Activated naive CD8-positive, alpha-beta T cell treated with anti-CD3 and anti-CD28 coated beads, Interleukin-2, amount 50 U/mL, for 16 hours (primary cell): ENCODE measurements around the gene AGAP3.

Source experiments
- DNase-seq: peaks from one replicate; pipeline ENCODE4 v3.0.0-alpha.2; 2020; ENCODE audit warnings: low read depth, low spot score

Gene AGAP3

GRCh38 chr7:151087245-151088018 lies 1.2 kb downstream of the AGAP3 start:
- no peak for DNase-seq

GRCh38 chr7:151088019-151088855 lies 2.0 kb downstream of the AGAP3 start:
- DNase-seq, result no peak

- no peak for DNase-seq
These were observed 2.8 kb downstream of the AGAP3 start for GRCh38 chr7:151088856-151089699.

- DNase-seq, result no peak
These were observed 3.8 kb downstream of the AGAP3 start for GRCh38 chr7:151089893-151090730.

- no peak for DNase-seq
These were observed 4.7 kb downstream of the AGAP3 start for GRCh38 chr7:151091003-151091402.

- no peak for DNase-seq
These were observed 5.2 kb downstream of the AGAP3 start for GRCh38 chr7:151091431-151091830.

- no peak for DNase-seq
These were observed 5.7 kb downstream of the AGAP3 start for GRCh38 chr7:151091988-151092387.

GRCh38 chr7:151093748-151094147 lies 7.5 kb downstream of the AGAP3 start:
- no peak for DNase-seq

- DNase-seq, result no peak
These were observed 8.4 kb downstream of the AGAP3 start for GRCh38 chr7:151094675-151095074.

GRCh38 chr7:151095123-151095797 lies 9.0 kb downstream of the AGAP3 start:
- no peak for DNase-seq

- no peak for DNase-seq
These were observed 9.7 kb downstream of the AGAP3 start for GRCh38 chr7:151095828-151096475.

GRCh38 chr7:151099486-151100211 lies 13.4 kb downstream of the AGAP3 start:
- DNase-seq, result no peak

- DNase-seq, result no peak
These were observed 14.6 kb downstream of the AGAP3 start for GRCh38 chr7:151100921-151101320.

- no peak for DNase-seq
These were observed 15.5 kb downstream of the AGAP3 start for GRCh38 chr7:151101621-151102396.

GRCh38 chr7:151102991-151103390 lies 16.7 kb downstream of the AGAP3 start:
- no peak for DNase-seq

GRCh38 chr7:151103973-151104372 lies 17.7 kb downstream of the AGAP3 start:
- no peak for DNase-seq

- DNase-seq, result no peak
These were observed 18.3 kb downstream of the AGAP3 start for GRCh38 chr7:151104411-151105235.

GRCh38 chr7:151107882-151108281 lies 21.6 kb downstream of the AGAP3 start:
- DNase-seq, result no peak
